HG02642 (cell line): ENCODE measurements around the gene NFIL3.

Experiments
- ATAC-seq: cut with Tn5 transposase; IDR thresholded peaks from one replicate; pipeline ENCODE4 v1.9.1; 2021; ENCODE audit warnings: mild to moderate bottlenecking; ENCODE audit not compliant: unreplicated experiment, poor library complexity

The NFIL3 gene

GRCh38 chr9:91422758-91423711 lies 597 bp downstream of the NFIL3 start:
- ATAC-seq, result peak; percentile 46

GRCh38 chr9:91421971-91422757 lies 1.5 kb downstream of the NFIL3 start:
- ATAC-seq, result no peak

- no peak for ATAC-seq
These were observed 2.4 kb downstream of the NFIL3 start for GRCh38 chr9:91421128-91421765.

GRCh38 chr9:91420501-91421127 lies 3.0 kb downstream of the NFIL3 start:
- ATAC-seq, result no peak

GRCh38 chr9:91419222-91420191 lies 4.1 kb downstream of the NFIL3 start:
- no peak for ATAC-seq

- ATAC-seq, result no peak
These were observed 5.4 kb downstream of the NFIL3 start for GRCh38 chr9:91418215-91418610.

- ATAC-seq, result no peak
These were observed 5.9 kb downstream of the NFIL3 start for GRCh38 chr9:91417602-91418214.

- ATAC-seq, result no peak
These were observed 7.4 kb downstream of the NFIL3 start for GRCh38 chr9:91416096-91416712.

GRCh38 chr9:91415290-91415689 lies 8.3 kb downstream of the NFIL3 start:
- ATAC-seq, result peak; percentile 93

GRCh38 chr9:91412941-91413340 lies 10.7 kb downstream of the NFIL3 start:
- ATAC-seq, result no peak

- ATAC-seq, result no peak
These were observed 12.4 kb downstream of the NFIL3 start for GRCh38 chr9:91411096-91411771.

- ATAC-seq, result no peak
These were observed 13.5 kb downstream of the NFIL3 start for GRCh38 chr9:91410161-91410560.

GRCh38 chr9:91408475-91408874 lies 15.2 kb downstream of the NFIL3 start:
- ATAC-seq, result no peak

GRCh38 chr9:91407580-91408318 lies 15.9 kb downstream of the NFIL3 start:
- ATAC-seq, result no peak

- no peak for ATAC-seq
These were observed 18.1 kb downstream of the NFIL3 start for GRCh38 chr9:91405343-91406077.
